HepG2 (cell line): ENCODE measurements around the gene TMEM117. TPM values are rescaled to one million over a fixed set of nuclear protein-coding genes. Genes with fewer than 3 reads are reported as not detected.

Experiments
- ATAC-seq: fragments of 200-7000 bp; cut with Tn5 transposase; 3 replicates; pipeline ENCODE4 v1.9.1; 2020; ENCODE audit warnings: mild to moderate bottlenecking, moderate library complexity
- BruUV-seq: library from RNA; stranded (reverse); fragments of 400-500 nt; replicated peaks from 2 replicates; lab custom pipeline; 2021; lab: Mats Ljungman, UMichigan
- CTCF ChIA-PET: fragments of 300-600 bp; formaldehyde crosslinking; extraction: SDS; loops from one replicate; lab custom pipeline; 2021; ENCODE audit warnings: low total read pairs, inconsistent platforms, low intra/inter-chr PET ratio; lab: Yijun Ruan, JAX
- POLR2A ChIA-PET: fragments of 350-600 bp; sonication (Branson Sonifier 250); formaldehyde crosslinking; loops from one replicate; lab custom pipeline; 2020; ENCODE audit warnings: antibody characterized with exemption, inconsistent platforms; lab: Yijun Ruan, JAX
- DNase-seq: peaks from one replicate; pipeline ENCODE4 v3.0.0-alpha.2; 2015; ENCODE audit warnings: low spot score
- FAIRE-seq: peaks from 3 replicates; lab custom pipeline; 2011; peaks lifted over from hg19 to GRCh38; lab: Jason Lieb, UNC
- H2AFZ ChIP-seq: one replicate; pipeline ENCODE4 v1.6.1; 2011; ENCODE audit warnings: low read length, inconsistent platforms
- H3K27ac ChIP-seq: fragments of 300-600 bp; 3 replicates; pipeline ENCODE4 v1.8.0; 2011; ENCODE audit warnings: mixed run types, mild to moderate bottlenecking, mixed read lengths, low read length, inconsistent platforms; ENCODE audit not compliant: insufficient read depth; ENCODE audit errors: extremely low read length
- H3K27me3 ChIP-seq, 2 experiments: fragments of 200-600 bp in 1 of 2; 2 replicates in 1 of 2; 3 replicates in 1 of 2; pipeline versions ENCODE4 v1.6.0 to v1.8.0; 2011; ENCODE audit warnings: low read length in 2 of 2, mild to moderate bottlenecking in 2 of 2, moderate library complexity in 2 of 2, inconsistent platforms in 1 of 2; ENCODE audit not compliant: insufficient read depth in 2 of 2, control insufficient read depth in 1 of 2
- H3K36me3 ChIP-seq, 2 experiments: fragments of 200-600 bp in 1 of 2; replicated peaks in 1 of 2; 2 replicates in 1 of 2; 3 replicates in 1 of 2; pipeline versions ENCODE4 v1.5.1 to v1.8.0; 2011; ENCODE audit warnings: low read length in 2 of 2, inconsistent platforms in 1 of 2; ENCODE audit not compliant: insufficient read depth in 2 of 2, control insufficient read depth in 1 of 2
- H3K4me1 ChIP-seq: 2 replicates; pipeline ENCODE4 v1.5.1; 2012; ENCODE audit warnings: low read length, inconsistent platforms; ENCODE audit not compliant: insufficient read depth
- H3K4me2 ChIP-seq: 2 replicates; pipeline ENCODE4 v1.6.0; 2011; ENCODE audit warnings: low read depth, low read length, inconsistent platforms
- H3K4me3 ChIP-seq, 3 experiments: fragments of 200-600 bp in 1 of 3; sonication (generic), shearing (Covaris generic) in 1 of 3; replicated peaks in 1 of 3; 2 replicates each; pipeline ENCODE4 v1.5.1; 2011 to 2016; ENCODE audit warnings: low read length in 3 of 3, inconsistent platforms in 2 of 3, low read depth in 2 of 3, mild to moderate bottlenecking in 2 of 3, control low read depth in 1 of 3, mixed read lengths in 1 of 3; ENCODE audit not compliant: insufficient read depth in 1 of 3
- H3K79me2 ChIP-seq: one replicate; pipeline ENCODE4 v1.6.1; 2011; ENCODE audit warnings: low read length, inconsistent platforms; ENCODE audit not compliant: insufficient read depth
- H3K9ac ChIP-seq: 2 replicates; pipeline ENCODE4 v1.6.0; 2011; ENCODE audit warnings: mild to moderate bottlenecking, low read depth, low read length, inconsistent platforms; ENCODE audit not compliant: insufficient read depth
- H3K9me3 ChIP-seq: 2 replicates; pipeline ENCODE4 v1.5.1; 2012; ENCODE audit warnings: mild to moderate bottlenecking, low read length
- H4K20me1 ChIP-seq: 2 replicates; pipeline ENCODE4 v1.6.0; 2011; ENCODE audit warnings: inconsistent platforms, mild to moderate bottlenecking, low read length, moderate library complexity; ENCODE audit not compliant: insufficient read depth
- CSRNP2 ChIP-seq: sonication (generic); formaldehyde crosslinking; conservative IDR thresholded peaks from 2 replicates; pipeline ENCODE4 v1.8.0; 2022; ENCODE audit warnings: low read depth, missing genetic modification reagents
- HHEX ChIP-seq: IDR thresholded peaks from 2 replicates; pipeline ENCODE4 v1.6.1; 2016; ENCODE audit warnings: control low read depth
- HNRNPUL1 ChIP-seq: fragments of 200-400 bp; formaldehyde crosslinking; IDR thresholded peaks from 2 replicates; pipeline ENCODE4 v1.6.1; 2017; ENCODE audit warnings: low read depth, mild to moderate bottlenecking, low read length, moderate library complexity
- PHF8 ChIP-seq: sonication (generic); formaldehyde crosslinking; IDR thresholded peaks from 2 replicates; pipeline ENCODE4 v1.5.0; 2020; ENCODE audit warnings: missing genetic modification reagents
- RORA ChIP-seq: sonication (generic); formaldehyde crosslinking; IDR thresholded peaks from 2 replicates; pipeline ENCODE4 v1.5.0; 2020; ENCODE audit warnings: mild to moderate bottlenecking, missing genetic modification reagents, moderate library complexity
- SALL1 ChIP-seq: sonication (generic); formaldehyde crosslinking; IDR thresholded peaks from 2 replicates; pipeline ENCODE4 v1.8.0; 2022; ENCODE audit warnings: mild to moderate bottlenecking, missing genetic modification reagents
- SNAPC2 ChIP-seq: sonication (generic); formaldehyde crosslinking; IDR thresholded peaks from 2 replicates; pipeline ENCODE4 v1.8.1; 2022; ENCODE audit warnings: mild to moderate bottlenecking, missing genetic modification reagents
- ZNF34 ChIP-seq: sonication (generic); formaldehyde crosslinking; IDR thresholded peaks from 2 replicates; pipeline ENCODE4 v1.4.0; 2020; ENCODE audit warnings: mild to moderate bottlenecking, missing genetic modification reagents, borderline replicate concordance
- ZNF484 ChIP-seq: sonication (generic); formaldehyde crosslinking; IDR thresholded peaks from 2 replicates; pipeline ENCODE4 v1.5.1; 2020; ENCODE audit warnings: mild to moderate bottlenecking, low read depth, missing genetic modification reagents, borderline replicate concordance
- ZSCAN12 ChIP-seq: sonication (generic); formaldehyde crosslinking; IDR thresholded peaks from 2 replicates; pipeline ENCODE4 v1.9.0; 2021; ENCODE audit warnings: mild to moderate bottlenecking, missing genetic modification reagents
- WGBS: methylation state at CpG from one replicate; pipeline ENCODE4 v1.1.6; 2017; ENCODE audit warnings: low lambda C conversion rate; 5-methylcytosine and 5-hydroxymethylcytosine counted together
- in situ Hi-C: cut with HindIII; loops from 2 replicates; pipeline ENCODE4 v1.10.0; 2017; ENCODE audit warnings: low pct_unique_long_range_greater_than_20kb; ENCODE audit not compliant: extremely low pct_ligation_motif_present
- intact Hi-C: fragments of 100-400 bp; cut with micrococcal nuclease; formaldehyde crosslinking; loops from one replicate; pipeline ENCODE4 v1.10.0; 2022; ENCODE audit not compliant: unreplicated experiment
- polyA plus RNA-seq, 8 experiments: library from polyadenylated mRNA; depleted of rRNA in 3 of 8; stranded (reverse) in 7 of 8; unstranded in 1 of 8; fragments of >200 nt; fragmentation: Illumina TruSeq in 4 of 8; extraction: Trizol in 4 of 8; gene quantifications; 2 replicates each; pipeline versions ENCODE4 v1.2.1 to v1.2.3, GENCODE V29; 2011 to 2016; ENCODE audit warnings: low read depth in 4 of 8, missing spikeins in 1 of 8, mixed read lengths in 1 of 8; ENCODE audit not compliant: insufficient read depth in 1 of 8
- total RNA-seq, 5 experiments: library from RNA; depleted of rRNA; stranded (reverse); fragments of >200 nt; fragmentation: Illumina TruSeq; extraction: Trizol; gene quantifications; 2 replicates each; pipeline ENCODE4 v1.2.3, GENCODE V29; 2016; ENCODE audit warnings: low read depth in 1 of 5
- TF ChIP-seq, protein P1 (sequence below): IDR thresholded peaks from 2 replicates; pipeline ENCODE4 v1.6.1; 2012; ENCODE audit warnings: inconsistent platforms

TMEM117 gene
- total and polyA plus RNA-seq, 2 of the 13 experiments (the other 11 are each of a cell fraction or from before 2014, with no cell fraction given), result 2.8 to 8.5 TPM

DNA sequence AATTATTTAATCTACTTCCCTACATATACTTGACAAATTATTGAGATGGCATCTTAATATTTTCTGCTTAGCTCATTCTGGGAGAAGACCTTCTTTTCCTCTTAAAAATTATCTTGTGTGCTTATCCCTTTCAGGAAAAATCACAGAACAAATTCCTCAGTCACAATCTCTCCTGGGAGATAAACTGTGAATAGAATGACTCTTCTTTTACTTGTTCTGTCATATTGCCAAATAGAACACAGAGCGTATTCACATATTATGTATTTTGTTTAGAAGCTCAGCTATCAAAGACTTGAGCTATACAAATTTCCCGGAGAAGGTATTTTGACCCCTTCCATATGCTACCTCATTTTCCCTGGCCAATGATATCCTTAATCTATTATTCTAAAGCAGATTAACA lies 146.7 kb downstream of the TMEM117 start:
- H3K4me1 ChIP-seq, result peaks cover 17% of the 10 kb centered on the region
- in situ Hi-C loops (no loop called here), intact Hi-C loops (no loop called here)
- TF ChIP-seq, protein P1, sequence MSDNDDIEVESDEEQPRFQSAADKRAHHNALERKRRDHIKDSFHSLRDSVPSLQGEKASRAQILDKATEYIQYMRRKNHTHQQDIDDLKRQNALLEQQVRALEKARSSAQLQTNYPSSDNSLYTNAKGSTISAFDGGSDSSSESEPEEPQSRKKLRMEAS, result no peak
- no peak for TF ChIP-seq ZNF484 (CRISPR knock-in tag)
- TF ChIP-seq ZSCAN12 (CRISPR knock-in tag), result no peak
- TF ChIP-seq HNRNPUL1, result no peak
- no peak for TF ChIP-seq PHF8 (CRISPR knock-in tag)
- no peak for TF ChIP-seq CSRNP2 (CRISPR knock-in tag)
- no peak for TF ChIP-seq SNAPC2 (CRISPR knock-in tag)
- TF ChIP-seq SALL1, result no peak
- no peak for TF ChIP-seq RORA (CRISPR knock-in tag)
- no peak for TF ChIP-seq HHEX (CRISPR knock-in tag)
- no peak for TF ChIP-seq ZNF34 (CRISPR knock-in tag)
- H4K20me1 ChIP-seq, result no peaks in the 10 kb centered on the region
- BruUV-seq, result no TSS peak
- H3K9ac ChIP-seq, result no peak overlapping the region
- H3K36me3 ChIP-seq, result no peaks in the 10 kb centered on the region
- 92% methylated on average over 2 of the region's 2 CpGs for WGBS
- no peak overlapping the region for H3K4me3 ChIP-seq
- POLR2A ChIA-PET, result no interaction called here
- no peaks in the 10 kb centered on the region for H3K79me2 ChIP-seq
- peaks cover 30% of the 10 kb centered on the region for H3K9me3 ChIP-seq
- H3K4me2 ChIP-seq, result no peak overlapping the region
- ATAC-seq (no peak), FAIRE-seq (no peak), DNase-seq (no peak)
- CTCF ChIA-PET, result no interaction called here
- no peak overlapping the region for H2AFZ ChIP-seq
- no peaks in the 10 kb centered on the region for H3K27me3 ChIP-seq
- H3K27ac ChIP-seq, result no peak overlapping the region
